CD4-positive, alpha-beta memory T cell (primary cell): Measurements from ENCODE around the gene FLT3. TPM values are rescaled to one million over a fixed set of nuclear protein-coding genes. Genes with fewer than 3 reads are reported as not detected.
A peak's percentile ranks its signal among the peaks of the same experiment; 100 is the strongest.
"Not testable (repeated sequence)": the region's sequence is repeated elsewhere in the genome, so short reads cannot be mapped to it uniquely, and the experiment has no call there.

ENCODE experiments used
- CTCF ChIA-PET: fragments of 350-600 bp; sonication (Branson Sonifier 250); formaldehyde crosslinking; loops from one replicate; lab custom pipeline; 2021; ENCODE audit warnings: inconsistent platforms; ENCODE audit not compliant: partially characterized antibody; lab: Charles Lee
- POLR2A ChIA-PET: fragments of 350-600 bp; sonication (Branson Sonifier 250); formaldehyde crosslinking; loops from one replicate; lab custom pipeline; 2021; ENCODE audit not compliant: partially characterized antibody; lab: Charles Lee
- DNase-seq, 5 donors: peaks; one replicate each; pipeline versions ENCODE4 v3.0.0 to v3.0.0-alpha.2; 2020 to 2022; ENCODE audit warnings: mixed read lengths in 1 of 5
- H3K27ac ChIP-seq: one replicate; pipeline ENCODE4 v1.7.0; 2013; ENCODE audit warnings: low read depth, low read length
- H3K27me3 ChIP-seq: 2 replicates; pipeline ENCODE4 v1.7.0; 2013; ENCODE audit warnings: mild to moderate bottlenecking, low read length, moderate library complexity; ENCODE audit not compliant: insufficient read depth
- H3K36me3 ChIP-seq: 2 replicates; pipeline ENCODE4 v1.7.0; 2013; ENCODE audit warnings: mild to moderate bottlenecking, low read length, moderate library complexity; ENCODE audit not compliant: insufficient read depth
- H3K4me1 ChIP-seq: 2 replicates; pipeline ENCODE4 v1.7.0; 2013; ENCODE audit warnings: mild to moderate bottlenecking, low read length, moderate library complexity; ENCODE audit not compliant: insufficient read depth
- H3K4me3 ChIP-seq, 2 donors: one replicate each; pipeline ENCODE4 v1.7.0; 2013; ENCODE audit warnings: low read length in 2 of 2, mild to moderate bottlenecking in 1 of 2
- H3K9me3 ChIP-seq, 2 donors: one replicate each; pipeline ENCODE4 v1.7.0; 2013; ENCODE audit warnings: low read length in 2 of 2, control low read depth in 1 of 2; ENCODE audit not compliant: control insufficient read depth in 1 of 2
- H3K27ac Mint-ChIP-seq, 7 donors: one replicate each; pipeline ENCODE4 v1.8.0; 2020 to 2021; ENCODE audit warnings: mixed read lengths in 7 of 7, mild to moderate bottlenecking in 6 of 7, inconsistent platforms in 3 of 7, moderate library complexity in 3 of 7
- H3K27me3 Mint-ChIP-seq, 2 donors: one replicate each; pipeline ENCODE4 v1.8.0; 2020 to 2021; ENCODE audit warnings: mixed read lengths in 2 of 2
- H3K36me3 Mint-ChIP-seq, 2 donors: one replicate each; pipeline ENCODE4 v1.8.0; 2020 to 2021; ENCODE audit warnings: mixed read lengths in 2 of 2, inconsistent platforms in 1 of 2, mild to moderate bottlenecking in 1 of 2
- H3K4me1 Mint-ChIP-seq, 4 donors: one replicate each; pipeline ENCODE4 v1.8.0; 2020 to 2021; ENCODE audit warnings: mixed read lengths in 4 of 4, mild to moderate bottlenecking in 1 of 4
- H3K4me3 Mint-ChIP-seq, 8 donors: one replicate each; pipeline ENCODE4 v1.8.0; 2020 to 2021; ENCODE audit warnings: mixed read lengths in 8 of 8, mild to moderate bottlenecking in 7 of 8, moderate library complexity in 6 of 8, inconsistent platforms in 3 of 8
- H3K9me3 Mint-ChIP-seq, 8 donors: one replicate each; pipeline ENCODE4 v1.8.0; 2020 to 2021; ENCODE audit warnings: mixed read lengths in 8 of 8, mild to moderate bottlenecking in 5 of 8, inconsistent platforms in 3 of 8, moderate library complexity in 1 of 8
- intact Hi-C: fragments of 100-400 bp; cut with micrococcal nuclease; formaldehyde crosslinking; loops from one replicate; pipeline ENCODE4 v1.15.1; 2023
- polyA plus RNA-seq, 2 donors: library from polyadenylated mRNA; unstranded; fragments of 300-500 nt; fragmentation: Illumina TruSeq; gene quantifications; one replicate each; pipeline ENCODE4 v1.2.3, GENCODE V29; 2021
- total RNA-seq, 2 experiments: library from RNA; stranded (reverse); gene quantifications; one replicate each; pipeline ENCODE4 v1.2.3, GENCODE V29; 2021

Gene FLT3
- total and polyA plus RNA-seq, 4 experiments from 2014 or later, result not detected

GRCh38 chr13:28077820-28078219, 22.6 kb downstream of the FLT3 start:
- DNase-seq, POLR2A ChIA-PET, H3K9me3 ChIP-seq, H3K27me3 Mint-ChIP-seq, H3K9me3 Mint-ChIP-seq, H3K4me1 Mint-ChIP-seq, H3K36me3 Mint-ChIP-seq, H3K27ac Mint-ChIP-seq, H3K36me3 ChIP-seq, H3K4me1 ChIP-seq, H3K27me3 ChIP-seq, H3K4me3 ChIP-seq, intact Hi-C loops, H3K4me3 Mint-ChIP-seq, H3K27ac ChIP-seq: not testable (repeated sequence)
- CTCF ChIA-PET, result interaction anchor here (1.4 kb wide), 1 partner anchor 10 kb away, joined by 3 read pairs; no protein-coding TSS in a partner anchor

DNA sequence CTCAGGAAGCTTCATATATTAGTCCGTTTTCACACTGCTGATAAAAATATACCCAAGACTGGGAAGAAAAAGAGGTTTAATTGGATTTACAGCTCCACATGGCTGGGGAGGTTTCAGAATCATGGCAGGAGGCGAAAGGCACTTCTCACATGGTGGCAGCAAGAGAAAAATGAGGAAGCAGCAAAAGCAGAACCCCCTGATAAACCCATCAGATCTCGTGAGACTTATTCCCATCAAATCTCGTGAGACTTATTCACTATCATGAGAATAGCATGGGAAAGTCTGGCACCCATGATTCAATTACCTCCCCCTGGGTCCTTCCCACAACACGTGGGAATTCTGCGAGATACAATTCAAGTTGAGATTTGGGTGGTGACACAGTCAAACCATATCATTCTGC, 23.1 kb downstream of the FLT3 start:
- H3K27ac Mint-ChIP-seq, result no peak overlapping the region
- Histone ChIP-seq H3K4me3 (no peak overlapping the region), H3K27ac (no peak overlapping the region), H3K9me3 (no peaks in the 10 kb centered on the region), H3K27me3 (no peaks in the 10 kb centered on the region), H3K36me3 (no peaks in the 10 kb centered on the region), H3K4me1 (no peaks in the 10 kb centered on the region)
- no peak overlapping the region for H3K4me3 Mint-ChIP-seq
- no peak for DNase-seq
- H3K36me3 Mint-ChIP-seq, result no peaks in the 10 kb centered on the region
- CTCF ChIA-PET, result interaction anchor here (1.4 kb wide), 1 partner anchor 9 kb away, joined by 3 read pairs; no protein-coding TSS in a partner anchor
- H3K9me3 Mint-ChIP-seq, result peaks cover 0 to under 1% (median 0%) of the 10 kb centered on the region in 8 donors
- intact Hi-C loops, result no loop called here
- POLR2A ChIA-PET, result no interaction called here
- no peaks in the 10 kb centered on the region for H3K4me1 Mint-ChIP-seq
- H3K27me3 Mint-ChIP-seq, result peaks cover 5 to 6% of the 10 kb centered on the region in 2 donors

DNA sequence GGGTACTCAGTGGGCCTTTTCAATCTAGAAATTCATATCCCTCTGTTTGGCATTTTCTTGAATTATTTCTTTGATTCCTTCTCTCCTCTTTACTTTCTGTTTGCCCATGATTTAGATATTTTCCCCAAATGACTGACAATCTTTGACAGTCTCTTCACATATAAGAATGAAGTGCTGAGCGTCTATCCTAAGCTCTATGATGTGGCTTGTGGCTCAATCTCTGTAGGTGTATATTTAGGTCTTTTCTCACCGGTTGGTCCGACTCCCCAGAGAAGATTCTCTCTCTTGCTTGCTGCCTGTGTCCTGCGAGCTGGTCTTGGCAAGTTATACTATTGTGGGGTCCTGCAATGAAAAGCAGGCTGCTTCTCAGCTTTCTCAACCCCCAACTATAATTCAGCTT, 29.0 kb downstream of the FLT3 start:
- Histone ChIP-seq H3K9me3 (no peaks in the 10 kb centered on the region), H3K27ac (no peak overlapping the region), H3K4me3 (no peak overlapping the region), H3K27me3 (no peaks in the 10 kb centered on the region), H3K36me3 (no peaks in the 10 kb centered on the region), H3K4me1 (no peaks in the 10 kb centered on the region)
- H3K27me3 Mint-ChIP-seq, result peaks cover 1 to 3% of the 10 kb centered on the region in 2 donors
- H3K4me3 Mint-ChIP-seq, result no peak overlapping the region
- ChIA-PET POLR2A (no interaction called here), CTCF (no interaction called here)
- H3K9me3 Mint-ChIP-seq, result peaks cover 0 to 2% (median 0%) of the 10 kb centered on the region in 8 donors
- H3K4me1 Mint-ChIP-seq, result peaks cover 0 to 1% (median 0%) of the 10 kb centered on the region in 4 donors
- H3K27ac Mint-ChIP-seq, result no peak overlapping the region
- intact Hi-C loops, result no loop called here
- DNase-seq, result no peak
- no peaks in the 10 kb centered on the region for H3K36me3 Mint-ChIP-seq

DNA sequence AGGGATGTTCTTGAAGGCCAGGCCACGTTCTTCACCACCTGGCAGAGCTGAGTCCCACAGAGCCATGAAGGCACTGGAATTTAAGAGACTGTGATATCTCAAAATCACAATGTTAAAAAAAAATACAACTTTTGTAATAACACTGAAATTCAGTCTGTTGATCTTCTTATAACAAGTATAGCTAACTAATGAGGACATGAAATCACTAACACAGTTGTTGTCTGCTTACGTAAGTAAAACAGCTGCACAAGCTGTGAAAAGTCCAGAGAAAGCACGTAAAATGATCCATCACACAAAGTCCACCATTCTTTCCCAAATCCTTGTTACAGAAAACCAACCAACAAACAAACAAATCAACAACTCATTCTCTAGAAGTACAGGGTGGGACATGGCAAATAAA, 32.9 kb downstream of the FLT3 start:
- POLR2A ChIA-PET, result no interaction called here
- H3K4me1 ChIP-seq, result no peaks in the 10 kb centered on the region
- H3K27ac ChIP-seq, result no peak overlapping the region
- Mint-ChIP-seq H3K27me3 (peaks cover 1 to 3% of the 10 kb centered on the region in 2 donors), H3K36me3 (no peaks in the 10 kb centered on the region), H3K9me3 (peaks cover 0 to 2% (median 0%) of the 10 kb centered on the region in 8 donors), H3K4me1 (peaks cover 0 to 1% (median 0%) of the 10 kb centered on the region in 4 donors), H3K27ac (no peak overlapping the region), H3K4me3 (no peak overlapping the region)
- CTCF ChIA-PET, result interaction anchor here (0.8 to 1.6 kb wide), 2 partner anchors 8 to 9 kb away, joined by 3 read pairs; no protein-coding TSS in a partner anchor
- no peaks in the 10 kb centered on the region for H3K36me3 ChIP-seq
- H3K9me3 ChIP-seq, result no peaks in the 10 kb centered on the region
- DNase-seq, result no peak
- intact Hi-C loops, result loop anchor here (10.0 kb wide), 1 partner anchor 567 kb away; no protein-coding TSS in a partner anchor
- H3K27me3 ChIP-seq, result no peaks in the 10 kb centered on the region
- no peak overlapping the region for H3K4me3 ChIP-seq

GRCh38 chr13:28058866-28059613, 41.3 kb downstream of the FLT3 start:
- Mint-ChIP-seq H3K4me1 (peaks cover 0 to 2% (median 0%) of the 10 kb centered on the region in 4 donors), H3K27ac (no peak overlapping the region), H3K36me3 (no peaks in the 10 kb centered on the region), H3K27me3 (peaks cover 16 to 18% of the 10 kb centered on the region in 2 donors), H3K9me3 (no peaks in the 10 kb centered on the region), H3K4me3 (no peak overlapping the region)
- intact Hi-C loops, result loop anchor here (5.0 kb wide), 1 partner anchor 78 kb away; the partner anchor contains the start of gene PAN3
- Histone ChIP-seq H3K27ac (no peak overlapping the region), H3K4me1 (no peaks in the 10 kb centered on the region), H3K9me3 (no peaks in the 10 kb centered on the region), H3K4me3 (no peak overlapping the region), H3K36me3 (no peaks in the 10 kb centered on the region), H3K27me3 (peaks cover 4% of the 10 kb centered on the region)
- ChIA-PET CTCF (interaction anchor here (0.6 kb wide), 1 partner anchor 9 kb away, joined by 3 read pairs; no protein-coding TSS in a partner anchor), POLR2A (no interaction called here)
- peak in 4 of 5 donors; percentile 21 to 22 (median 22) for DNase-seq

GRCh38 chr13:28056970-28057712, 43.2 kb downstream of the FLT3 start:
- Mint-ChIP-seq H3K4me3 (no peak overlapping the region), H3K36me3 (no peaks in the 10 kb centered on the region), H3K27ac (no peak overlapping the region), H3K9me3 (no peaks in the 10 kb centered on the region), H3K4me1 (peaks cover 0 to 2% (median 0%) of the 10 kb centered on the region in 4 donors), H3K27me3 (peaks cover 19 to 23% of the 10 kb centered on the region in 2 donors)
- Histone ChIP-seq H3K4me1 (no peaks in the 10 kb centered on the region), H3K4me3 (no peak overlapping the region), H3K9me3 (no peaks in the 10 kb centered on the region), H3K36me3 (no peaks in the 10 kb centered on the region), H3K27me3 (peaks cover 4% of the 10 kb centered on the region), H3K27ac (no peak overlapping the region)
- POLR2A ChIA-PET, result no interaction called here
- intact Hi-C loops, result loop anchor here (5.0 kb wide), 1 partner anchor 80 kb away; the partner anchor contains the start of gene PAN3
- no peak for DNase-seq
- CTCF ChIA-PET, result interaction anchor here (0.6 to 0.9 kb wide), 3 partner anchors 11 to 78 kb away, joined by 3 read pairs; no protein-coding TSS in a partner anchor

- H3K4me3 Mint-ChIP-seq, result no peak overlapping the region
- Histone ChIP-seq H3K4me1 (no peaks in the 10 kb centered on the region), H3K9me3 (no peaks in the 10 kb centered on the region), H3K36me3 (no peaks in the 10 kb centered on the region), H3K27me3 (peaks cover 4% of the 10 kb centered on the region), H3K27ac (no peak overlapping the region), H3K4me3 (no peak overlapping the region)
- CTCF ChIA-PET, result interaction anchor here (1.3 kb wide), 1 partner anchor 199 kb away, joined by 3 read pairs; no protein-coding TSS in a partner anchor
- DNase-seq, result no peak
- POLR2A ChIA-PET, result no interaction called here
- no peaks in the 10 kb centered on the region for H3K9me3 Mint-ChIP-seq
- intact Hi-C loops, result loop anchor here (5.0 kb wide), 1 partner anchor 81 kb away; the partner anchor contains the start of gene PAN3
- no peak overlapping the region for H3K27ac Mint-ChIP-seq
- peaks cover 0 to 2% (median 0%) of the 10 kb centered on the region in 4 donors for H3K4me1 Mint-ChIP-seq
- H3K27me3 Mint-ChIP-seq, result peaks cover 19 to 23% of the 10 kb centered on the region in 2 donors
- no peaks in the 10 kb centered on the region for H3K36me3 Mint-ChIP-seq
Observed at GRCh38 chr13:28056426-28056825, 44.0 kb downstream of the FLT3 start.
